Measurements from ENCODE around the gene MROH7. TPM values are rescaled to one million over a fixed set of nuclear protein-coding genes. Genes with fewer than 3 reads are reported as not detected.

The MROH7 gene
- total RNA-seq, 4 donors from 2014 or later = 0.65 to 3.0 (median 2.0) TPM

- no peak for TF ChIP-seq POLR2A (IDR thresholded peaks at IDR 0.05)
- TF ChIP-seq, protein P1, sequence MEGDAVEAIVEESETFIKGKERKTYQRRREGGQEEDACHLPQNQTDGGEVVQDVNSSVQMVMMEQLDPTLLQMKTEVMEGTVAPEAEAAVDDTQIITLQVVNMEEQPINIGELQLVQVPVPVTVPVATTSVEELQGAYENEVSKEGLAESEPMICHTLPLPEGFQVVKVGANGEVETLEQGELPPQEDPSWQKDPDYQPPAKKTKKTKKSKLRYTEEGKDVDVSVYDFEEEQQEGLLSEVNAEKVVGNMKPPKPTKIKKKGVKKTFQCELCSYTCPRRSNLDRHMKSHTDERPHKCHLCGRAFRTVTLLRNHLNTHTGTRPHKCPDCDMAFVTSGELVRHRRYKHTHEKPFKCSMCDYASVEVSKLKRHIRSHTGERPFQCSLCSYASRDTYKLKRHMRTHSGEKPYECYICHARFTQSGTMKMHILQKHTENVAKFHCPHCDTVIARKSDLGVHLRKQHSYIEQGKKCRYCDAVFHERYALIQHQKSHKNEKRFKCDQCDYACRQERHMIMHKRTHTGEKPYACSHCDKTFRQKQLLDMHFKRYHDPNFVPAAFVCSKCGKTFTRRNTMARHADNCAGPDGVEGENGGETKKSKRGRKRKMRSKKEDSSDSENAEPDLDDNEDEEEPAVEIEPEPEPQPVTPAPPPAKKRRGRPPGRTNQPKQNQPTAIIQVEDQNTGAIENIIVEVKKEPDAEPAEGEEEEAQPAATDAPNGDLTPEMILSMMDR (IDR thresholded peaks at IDR 0.05) = no peak
- H3K4me3 ChIP-seq (ENCODE audit: low read depth, poor library complexity, severe bottlenecking) = no peak overlapping the region
- WGBS, 2 donors = 79 to 85% methylated on average over 11 to 12 of the region's 12 CpGs
- DNase-seq (ENCODE audit: low spot score in 2 of 2) = peak in 1 of 2 donors; percentile 57
- intact Hi-C loops (cut with DNase I; ENCODE audit: low total_unique reads) = no loop called here
Measured at GRCh38 chr1:54743416-54744226, 102.0 kb downstream of the MROH7 start.

DNA sequence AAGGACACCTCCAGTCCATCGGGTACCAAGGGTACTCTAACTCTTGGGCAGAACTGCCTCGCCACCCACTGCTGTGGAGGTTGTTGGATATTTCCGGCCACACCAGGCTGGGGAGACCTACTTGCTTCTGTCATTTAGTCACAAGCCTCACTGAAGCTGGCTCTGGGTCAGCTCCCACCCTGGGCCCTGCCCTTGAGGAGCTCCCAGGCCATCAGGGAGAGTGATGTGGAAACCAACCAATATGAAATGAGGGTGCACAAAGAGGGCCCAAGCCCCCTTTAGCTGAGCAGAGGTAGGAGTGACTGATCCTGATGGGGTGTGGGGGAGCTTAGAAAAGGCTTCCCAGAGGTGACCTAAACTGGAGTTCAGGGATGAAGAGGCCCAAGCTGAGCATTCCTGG lies 103.1 kb downstream of the MROH7 start:
- intact Hi-C loops (cut with DNase I; ENCODE audit: low total_unique reads) = no loop called here
- TF ChIP-seq POLR2A (IDR thresholded peaks at IDR 0.05) = no peak
- TF ChIP-seq, protein P1 (IDR thresholded peaks at IDR 0.05) = no peak
- 96 to 100% methylated on average over 3 of the region's 3 CpGs for WGBS, 2 donors
- DNase-seq (ENCODE audit: low spot score in 2 of 2) = peak in 1 of 2 donors; percentile 66
- no peak overlapping the region for H3K4me3 ChIP-seq (ENCODE audit: low read depth, poor library complexity, severe bottlenecking)

DNA sequence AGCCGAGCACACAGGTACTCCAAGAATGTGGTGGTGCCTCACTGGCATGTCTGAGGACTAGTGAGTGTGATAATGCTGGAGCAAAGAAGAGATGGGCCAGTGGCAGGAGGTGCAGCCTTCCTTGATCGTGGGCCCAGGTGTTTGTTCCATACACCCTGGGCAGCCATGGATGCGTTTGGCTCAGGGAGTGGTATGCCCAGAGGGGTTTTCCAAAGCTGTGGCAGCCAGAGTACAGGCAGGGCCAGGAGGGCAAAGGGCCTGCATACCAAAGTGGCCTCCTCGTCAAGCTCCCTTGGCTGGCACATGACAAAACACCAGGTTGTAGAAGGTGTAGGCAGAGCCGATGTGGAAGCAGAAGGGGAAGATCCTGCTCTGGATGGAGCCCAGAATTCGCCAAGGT lies 103.7 kb downstream of the MROH7 start:
- no peak for TF ChIP-seq POLR2A (IDR thresholded peaks at IDR 0.05)
- TF ChIP-seq, protein P1 (IDR thresholded peaks at IDR 0.05) = no peak
- H3K4me3 ChIP-seq (ENCODE audit: low read depth, poor library complexity, severe bottlenecking) = no peak overlapping the region
- DNase-seq (ENCODE audit: low spot score in 2 of 2) = peak in 1 of 2 donors; percentile 26
- WGBS, 2 donors = 67 to 72% methylated on average over 6 of the region's 6 CpGs
- intact Hi-C loops (cut with DNase I; ENCODE audit: low total_unique reads) = no loop called here

- peak in 1 of 2 donors; percentile 57 for DNase-seq (ENCODE audit: low spot score in 2 of 2)
- intact Hi-C loops (cut with DNase I; ENCODE audit: low total_unique reads) = no loop called here
- 93 to 100% methylated on average over 4 of the region's 4 CpGs for WGBS, 2 donors
- H3K4me3 ChIP-seq (ENCODE audit: low read depth, poor library complexity, severe bottlenecking) = no peak overlapping the region
- TF ChIP-seq POLR2A (IDR thresholded peaks at IDR 0.05) = no peak
- TF ChIP-seq, protein P1 (IDR thresholded peaks at IDR 0.05) = no peak
Measured at GRCh38 chr1:54745864-54746263, 104.3 kb downstream of the MROH7 start.

GRCh38 chr1:54748094-54748835 lies 106.7 kb downstream of the MROH7 start:
- intact Hi-C loops (cut with DNase I; ENCODE audit: low total_unique reads) = no loop called here
- H3K4me3 ChIP-seq (ENCODE audit: low read depth, poor library complexity, severe bottlenecking) = no peak overlapping the region
- 83 to 87% methylated on average over 10 to 12 of the region's 14 CpGs for WGBS, 2 donors
- no peak for DNase-seq (ENCODE audit: low spot score in 2 of 2)
- no peak for TF ChIP-seq POLR2A (IDR thresholded peaks at IDR 0.05)
- TF ChIP-seq, protein P1 (IDR thresholded peaks at IDR 0.05) = no peak

Data from lower leg skin (tissue), 4 donors.